HepG2 (cell line): ENCODE results near the gene SHROOM1. TPM values are rescaled to one million over a fixed set of nuclear protein-coding genes. Genes with fewer than 3 reads are reported as not detected.

Experiments
- GFI1 ChIP-seq: sonication (generic); formaldehyde crosslinking; IDR thresholded peaks from 2 replicates; pipeline ENCODE4 v1.5.0; 2020; ENCODE audit warnings: missing genetic modification reagents, mild to moderate bottlenecking, borderline replicate concordance
- JUND ChIP-seq: sonication (generic); formaldehyde crosslinking; IDR thresholded peaks from 2 replicates; pipeline ENCODE4 v1.8.0; 2022; ENCODE audit warnings: mild to moderate bottlenecking, missing genetic modification reagents
- KAT7 ChIP-seq: IDR thresholded peaks from 2 replicates; pipeline ENCODE4 v1.6.1; 2018; ENCODE audit warnings: borderline replicate concordance, missing compliant biosample characterization
- POGZ ChIP-seq: sonication (generic); formaldehyde crosslinking; IDR thresholded peaks from 2 replicates; pipeline ENCODE4 v1.4.0; 2020; ENCODE audit warnings: mild to moderate bottlenecking, missing genetic modification reagents
- POLR2AphosphoS5 ChIP-seq: IDR thresholded peaks from 2 replicates; pipeline ENCODE4 v1.6.1; 2012; ENCODE audit warnings: low read depth, low read length
- PPARG ChIP-seq: conservative IDR thresholded peaks from 2 replicates; pipeline ENCODE4 v1.6.1; 2016; ENCODE audit warnings: missing biosample characterization, missing genetic modification reagents
- XRCC5 ChIP-seq: fragments of 200-400 bp; formaldehyde crosslinking; optimal IDR thresholded peaks from 2 replicates; pipeline ENCODE3; 2017; ENCODE audit warnings: mild to moderate bottlenecking, low read length
- ZNF747 ChIP-seq: sonication (generic); formaldehyde crosslinking; IDR thresholded peaks from 2 replicates; pipeline ENCODE4 v1.8.1; 2023; ENCODE audit warnings: missing genetic modification reagents, mild to moderate bottlenecking, borderline replicate concordance
- ZSCAN21 ChIP-seq: sonication (generic); formaldehyde crosslinking; IDR thresholded peaks from 2 replicates; pipeline ENCODE4 v1.8.0; 2022; ENCODE audit warnings: mild to moderate bottlenecking, missing genetic modification reagents, moderate library complexity, borderline replicate concordance
- polyA plus RNA-seq, 8 experiments: library from polyadenylated mRNA; depleted of rRNA in 3 of 8; stranded (reverse) in 7 of 8; unstranded in 1 of 8; fragments of >200 nt; fragmentation: Illumina TruSeq in 4 of 8; extraction: Trizol in 4 of 8; gene quantifications; 2 replicates each; pipeline versions ENCODE4 v1.2.1 to v1.2.3, GENCODE V29; 2011 to 2016; ENCODE audit warnings: low read depth in 4 of 8, missing spikeins in 1 of 8, mixed read lengths in 1 of 8; ENCODE audit not compliant: insufficient read depth in 1 of 8
- total RNA-seq, 5 experiments: library from RNA; depleted of rRNA; stranded (reverse); fragments of >200 nt; fragmentation: Illumina TruSeq; extraction: Trizol; gene quantifications; 2 replicates each; pipeline ENCODE4 v1.2.3, GENCODE V29; 2016; ENCODE audit warnings: low read depth in 1 of 5
- TF ChIP-seq, protein P1 (sequence below): sonication (generic); formaldehyde crosslinking; IDR thresholded peaks from 2 replicates; pipeline ENCODE4 v1.4.0; 2020; ENCODE audit warnings: missing genetic modification reagents, borderline replicate concordance
- TF ChIP-seq, protein P2 (sequence below): sonication (generic); formaldehyde crosslinking; IDR thresholded peaks from 2 replicates; pipeline ENCODE4 v1.4.0; 2020; ENCODE audit warnings: missing genetic modification reagents
- TF ChIP-seq, protein P3 (sequence below): sonication (generic); formaldehyde crosslinking; IDR thresholded peaks from 2 replicates; pipeline ENCODE4 v1.9.0; 2022; ENCODE audit warnings: missing genetic modification reagents, mild to moderate bottlenecking, borderline replicate concordance
- TF ChIP-seq, protein P4 (sequence below): sonication (generic); formaldehyde crosslinking; IDR thresholded peaks from 2 replicates; pipeline ENCODE4 v1.8.0; 2022; ENCODE audit warnings: mild to moderate bottlenecking, missing genetic modification reagents, moderate library complexity
- TF ChIP-seq, protein P5 (sequence below): sonication (generic); formaldehyde crosslinking; IDR thresholded peaks from 2 replicates; pipeline ENCODE4 v1.4.0; 2020; ENCODE audit warnings: low read depth, mild to moderate bottlenecking, missing genetic modification reagents

Gene SHROOM1
- total and polyA plus RNA-seq, 2 of the 13 experiments (the other 11 are each of a cell fraction or from before 2014, with no cell fraction given): 18.2 to 25.7 TPM

DNA sequence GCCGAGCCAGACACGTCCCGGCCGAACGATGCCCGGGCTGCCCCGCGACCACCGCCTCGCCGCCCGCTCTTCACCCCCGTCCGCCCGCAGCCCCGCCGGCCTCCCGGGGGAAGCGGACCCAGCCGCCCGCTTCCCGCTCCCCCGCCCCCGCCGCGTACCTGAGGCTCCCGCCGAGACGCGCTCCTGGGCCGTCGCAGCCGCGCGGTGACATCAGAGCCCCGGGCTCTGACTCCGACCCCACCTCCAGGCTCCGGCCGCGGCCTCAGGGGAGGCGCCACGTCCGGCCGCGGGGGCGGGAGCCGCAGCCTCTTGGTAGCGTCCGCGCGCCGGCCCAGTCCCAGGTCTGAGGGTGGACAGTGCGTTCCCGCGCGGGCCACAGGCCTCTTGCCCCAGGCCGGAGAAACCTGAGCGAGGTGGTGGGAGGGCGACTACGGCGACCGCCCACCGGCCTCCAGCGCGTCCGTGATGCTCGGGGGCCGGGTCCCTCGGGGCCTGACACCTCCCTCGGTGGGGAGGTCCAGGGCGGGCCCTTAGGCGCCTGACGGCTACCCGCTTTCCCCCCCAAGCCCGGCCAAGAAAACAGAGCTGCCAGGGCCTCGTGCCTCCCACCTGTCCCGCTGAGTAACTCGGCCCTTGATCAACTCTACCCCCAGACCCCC, at the start of gene SHROOM1 (continued):
- peak; percentile 32; the same call in 1 of the 2 replicates for TF ChIP-seq POGZ (CRISPR knock-in tag)
- TF ChIP-seq GFI1: peak; percentile 36; the same call in 1 of the 2 replicates
- TF ChIP-seq, protein P1, sequence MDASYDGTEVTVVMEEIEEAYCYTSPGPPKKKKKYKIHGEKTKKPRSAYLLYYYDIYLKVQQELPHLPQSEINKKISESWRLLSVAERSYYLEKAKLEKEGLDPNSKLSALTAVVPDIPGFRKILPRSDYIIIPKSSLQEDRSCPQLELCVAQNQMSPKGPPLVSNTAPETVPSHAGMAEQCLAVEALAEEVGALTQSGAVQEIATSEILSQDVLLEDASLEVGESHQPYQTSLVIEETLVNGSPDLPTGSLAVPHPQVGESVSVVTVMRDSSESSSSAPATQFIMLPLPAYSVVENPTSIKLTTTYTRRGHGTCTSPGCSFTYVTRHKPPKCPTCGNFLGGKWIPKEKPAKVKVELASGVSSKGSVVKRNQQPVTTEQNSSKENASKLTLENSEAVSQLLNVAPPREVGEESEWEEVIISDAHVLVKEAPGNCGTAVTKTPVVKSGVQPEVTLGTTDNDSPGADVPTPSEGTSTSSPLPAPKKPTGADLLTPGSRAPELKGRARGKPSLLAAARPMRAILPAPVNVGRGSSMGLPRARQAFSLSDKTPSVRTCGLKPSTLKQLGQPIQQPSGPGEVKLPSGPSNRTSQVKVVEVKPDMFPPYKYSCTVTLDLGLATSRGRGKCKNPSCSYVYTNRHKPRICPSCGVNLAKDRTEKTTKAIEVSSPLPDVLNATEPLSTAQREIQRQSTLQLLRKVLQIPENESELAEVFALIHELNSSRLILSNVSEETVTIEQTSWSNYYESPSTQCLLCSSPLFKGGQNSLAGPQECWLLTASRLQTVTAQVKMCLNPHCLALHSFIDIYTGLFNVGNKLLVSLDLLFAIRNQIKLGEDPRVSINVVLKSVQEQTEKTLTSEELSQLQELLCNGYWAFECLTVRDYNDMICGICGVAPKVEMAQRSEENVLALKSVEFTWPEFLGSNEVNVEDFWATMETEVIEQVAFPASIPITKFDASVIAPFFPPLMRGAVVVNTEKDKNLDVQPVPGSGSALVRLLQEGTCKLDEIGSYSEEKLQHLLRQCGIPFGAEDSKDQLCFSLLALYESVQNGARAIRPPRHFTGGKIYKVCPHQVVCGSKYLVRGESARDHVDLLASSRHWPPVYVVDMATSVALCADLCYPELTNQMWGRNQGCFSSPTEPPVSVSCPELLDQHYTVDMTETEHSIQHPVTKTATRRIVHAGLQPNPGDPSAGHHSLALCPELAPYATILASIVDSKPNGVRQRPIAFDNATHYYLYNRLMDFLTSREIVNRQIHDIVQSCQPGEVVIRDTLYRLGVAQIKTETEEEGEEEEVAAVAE (CRISPR knock-in tag): peak; percentile 35; the same call in 1 of the 2 replicates
- TF ChIP-seq PPARG: peak; percentile 56; the same call in 1 of the 2 replicates
- TF ChIP-seq, protein P2, sequence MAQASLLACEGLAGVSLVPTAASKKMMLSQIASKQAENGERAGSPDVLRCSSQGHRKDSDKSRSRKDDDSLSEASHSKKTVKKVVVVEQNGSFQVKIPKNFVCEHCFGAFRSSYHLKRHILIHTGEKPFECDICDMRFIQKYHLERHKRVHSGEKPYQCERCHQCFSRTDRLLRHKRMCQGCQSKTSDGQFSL (CRISPR knock-in tag): peak; percentile 77; the same call in 1 of the 2 replicates
- TF ChIP-seq POLR2AphosphoS5: peak; percentile 52; the same call in 1 of the 2 replicates
- TF ChIP-seq KAT7: peak; percentile 68
- TF ChIP-seq ZNF747 (CRISPR knock-in tag): peak; percentile 60; the same call in 1 of the 2 replicates
- peak; percentile 59; the same call in 1 of the 2 replicates for TF ChIP-seq JUND (CRISPR knock-in tag)
- peak; percentile 28 for TF ChIP-seq ZSCAN21
- TF ChIP-seq XRCC5: peak; percentile 14
- TF ChIP-seq, protein P3, sequence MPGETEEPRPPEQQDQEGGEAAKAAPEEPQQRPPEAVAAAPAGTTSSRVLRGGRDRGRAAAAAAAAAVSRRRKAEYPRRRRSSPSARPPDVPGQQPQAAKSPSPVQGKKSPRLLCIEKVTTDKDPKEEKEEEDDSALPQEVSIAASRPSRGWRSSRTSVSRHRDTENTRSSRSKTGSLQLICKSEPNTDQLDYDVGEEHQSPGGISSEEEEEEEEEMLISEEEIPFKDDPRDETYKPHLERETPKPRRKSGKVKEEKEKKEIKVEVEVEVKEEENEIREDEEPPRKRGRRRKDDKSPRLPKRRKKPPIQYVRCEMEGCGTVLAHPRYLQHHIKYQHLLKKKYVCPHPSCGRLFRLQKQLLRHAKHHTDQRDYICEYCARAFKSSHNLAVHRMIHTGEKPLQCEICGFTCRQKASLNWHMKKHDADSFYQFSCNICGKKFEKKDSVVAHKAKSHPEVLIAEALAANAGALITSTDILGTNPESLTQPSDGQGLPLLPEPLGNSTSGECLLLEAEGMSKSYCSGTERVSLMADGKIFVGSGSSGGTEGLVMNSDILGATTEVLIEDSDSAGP (CRISPR knock-in tag): 0 out of 2 replicates have a peak, but pooled peaks have one; percentile 6
- TF ChIP-seq, protein P4, sequence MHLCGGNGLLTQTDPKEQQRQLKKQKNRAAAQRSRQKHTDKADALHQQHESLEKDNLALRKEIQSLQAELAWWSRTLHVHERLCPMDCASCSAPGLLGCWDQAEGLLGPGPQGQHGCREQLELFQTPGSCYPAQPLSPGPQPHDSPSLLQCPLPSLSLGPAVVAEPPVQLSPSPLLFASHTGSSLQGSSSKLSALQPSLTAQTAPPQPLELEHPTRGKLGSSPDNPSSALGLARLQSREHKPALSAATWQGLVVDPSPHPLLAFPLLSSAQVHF (CRISPR knock-in tag): peak; percentile 46
- TF ChIP-seq, protein P5, sequence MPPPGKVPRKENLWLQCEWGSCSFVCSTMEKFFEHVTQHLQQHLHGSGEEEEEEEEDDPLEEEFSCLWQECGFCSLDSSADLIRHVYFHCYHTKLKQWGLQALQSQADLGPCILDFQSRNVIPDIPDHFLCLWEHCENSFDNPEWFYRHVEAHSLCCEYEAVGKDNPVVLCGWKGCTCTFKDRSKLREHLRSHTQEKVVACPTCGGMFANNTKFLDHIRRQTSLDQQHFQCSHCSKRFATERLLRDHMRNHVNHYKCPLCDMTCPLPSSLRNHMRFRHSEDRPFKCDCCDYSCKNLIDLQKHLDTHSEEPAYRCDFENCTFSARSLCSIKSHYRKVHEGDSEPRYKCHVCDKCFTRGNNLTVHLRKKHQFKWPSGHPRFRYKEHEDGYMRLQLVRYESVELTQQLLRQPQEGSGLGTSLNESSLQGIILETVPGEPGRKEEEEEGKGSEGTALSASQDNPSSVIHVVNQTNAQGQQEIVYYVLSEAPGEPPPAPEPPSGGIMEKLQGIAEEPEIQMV (CRISPR knock-in tag): peak; percentile 91
